ENCODE measurements around the gene CFAP44. TPM values are rescaled to one million over a fixed set of nuclear protein-coding genes. Genes with fewer than 3 reads are reported as not detected.
"Not testable (repeated sequence)": the region's sequence is repeated elsewhere in the genome, so short reads cannot be mapped to it uniquely, and the experiment has no call there.

The CFAP44 gene
- total RNA-seq, 4 donors from 2014 or later, result 11.7 to 22.4 (median 13.9) TPM

DNA sequence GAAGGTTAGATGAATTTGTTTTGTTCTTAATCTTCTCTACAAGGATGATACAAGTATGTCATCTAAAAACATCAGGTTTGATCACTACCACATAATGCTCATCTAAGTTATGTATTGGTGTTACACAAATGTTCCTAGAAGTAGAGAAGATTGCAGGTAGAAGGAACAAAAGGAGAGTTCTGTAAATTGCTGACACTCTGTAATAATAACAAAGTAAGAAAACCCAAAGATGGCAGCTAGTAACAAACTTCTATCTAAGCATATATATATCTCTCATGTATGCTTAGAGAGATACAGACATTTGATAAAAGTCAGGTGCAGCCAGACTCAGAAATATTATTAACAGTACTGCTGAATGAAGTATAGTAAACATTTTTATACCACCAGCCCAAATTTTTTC is 20.2 kb upstream of the CFAP44 start:
- intact Hi-C loops (cut with DNase I; ENCODE audit: low total_unique reads), result no loop called here
- in situ Hi-C loops (cut with MboI; ENCODE audit: low pct_ligation_motif_present in 1 of 4, low pct_unique_long_range_greater_than_20kb in 1 of 4, low sequenced_read_pairs in 3 of 4), result no loop called here

DNA sequence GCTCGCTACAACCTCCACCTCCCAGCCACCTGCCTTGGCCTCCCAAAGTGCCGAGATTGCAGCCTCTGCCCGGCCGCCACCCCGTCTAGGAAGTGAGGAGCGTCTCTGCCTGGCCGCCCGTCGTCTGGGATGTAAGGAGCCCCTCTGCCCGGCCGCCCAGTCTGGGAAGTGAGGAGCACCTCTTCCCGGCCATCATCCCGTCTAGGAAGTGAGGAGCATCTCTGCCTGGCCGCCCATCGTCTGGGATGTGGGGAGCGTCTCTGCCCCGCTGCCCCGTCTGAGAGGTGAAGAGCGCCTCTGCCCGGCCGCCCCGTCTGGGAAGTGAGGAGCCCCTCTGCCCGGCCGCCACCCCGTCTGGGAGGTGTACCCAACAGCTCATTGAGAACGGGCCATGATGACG is 17.3 kb upstream of the CFAP44 start:
- H3K4me1 ChIP-seq; H3K27me3 ChIP-seq; in situ Hi-C loops (cut with MboI; ENCODE audit: low pct_ligation_motif_present in 1 of 4, low pct_unique_long_range_greater_than_20kb in 1 of 4, low sequenced_read_pairs in 3 of 4); H3K9me3 ChIP-seq; H3K4me3 ChIP-seq; intact Hi-C loops (cut with DNase I; ENCODE audit: low total_unique reads); H3K27ac ChIP-seq; DNase-seq: not testable (repeated sequence)
- H3K36me3 ChIP-seq, result peaks cover 0 to 14% (median 4%) of the 10 kb centered on the region in 4 donors
- 100% methylated on average over 20 of the region's 27 CpGs; no CpG with 5 or more reads in 1 of the 2 donors for WGBS, 2 donors (ENCODE audit: low coverage in 1 of 2)

More for the DNA sequence above, 20.2 kb upstream of the CFAP44 start:
- DNase-seq, result no peak
- Histone ChIP-seq H3K27ac (no peak overlapping the region), H3K4me3 (no peak overlapping the region), H3K36me3 (peaks cover 0 to 25% (median 10%) of the 10 kb centered on the region in 4 donors), H3K9me3 (no peaks in the 10 kb centered on the region), H3K4me1 (no peaks in the 10 kb centered on the region), H3K27me3 (no peaks in the 10 kb centered on the region)
- TF ChIP-seq POLR2A (IDR thresholded peaks at IDR 0.05) (no peak), POLR2AphosphoS5 (IDR thresholded peaks at IDR 0.05) (no peak), EP300 (IDR thresholded peaks at IDR 0.05; ENCODE audit: low read depth) (no peak)
- TF ChIP-seq, protein P1, sequence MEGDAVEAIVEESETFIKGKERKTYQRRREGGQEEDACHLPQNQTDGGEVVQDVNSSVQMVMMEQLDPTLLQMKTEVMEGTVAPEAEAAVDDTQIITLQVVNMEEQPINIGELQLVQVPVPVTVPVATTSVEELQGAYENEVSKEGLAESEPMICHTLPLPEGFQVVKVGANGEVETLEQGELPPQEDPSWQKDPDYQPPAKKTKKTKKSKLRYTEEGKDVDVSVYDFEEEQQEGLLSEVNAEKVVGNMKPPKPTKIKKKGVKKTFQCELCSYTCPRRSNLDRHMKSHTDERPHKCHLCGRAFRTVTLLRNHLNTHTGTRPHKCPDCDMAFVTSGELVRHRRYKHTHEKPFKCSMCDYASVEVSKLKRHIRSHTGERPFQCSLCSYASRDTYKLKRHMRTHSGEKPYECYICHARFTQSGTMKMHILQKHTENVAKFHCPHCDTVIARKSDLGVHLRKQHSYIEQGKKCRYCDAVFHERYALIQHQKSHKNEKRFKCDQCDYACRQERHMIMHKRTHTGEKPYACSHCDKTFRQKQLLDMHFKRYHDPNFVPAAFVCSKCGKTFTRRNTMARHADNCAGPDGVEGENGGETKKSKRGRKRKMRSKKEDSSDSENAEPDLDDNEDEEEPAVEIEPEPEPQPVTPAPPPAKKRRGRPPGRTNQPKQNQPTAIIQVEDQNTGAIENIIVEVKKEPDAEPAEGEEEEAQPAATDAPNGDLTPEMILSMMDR (IDR thresholded peaks at IDR 0.05), result no peak

DNA sequence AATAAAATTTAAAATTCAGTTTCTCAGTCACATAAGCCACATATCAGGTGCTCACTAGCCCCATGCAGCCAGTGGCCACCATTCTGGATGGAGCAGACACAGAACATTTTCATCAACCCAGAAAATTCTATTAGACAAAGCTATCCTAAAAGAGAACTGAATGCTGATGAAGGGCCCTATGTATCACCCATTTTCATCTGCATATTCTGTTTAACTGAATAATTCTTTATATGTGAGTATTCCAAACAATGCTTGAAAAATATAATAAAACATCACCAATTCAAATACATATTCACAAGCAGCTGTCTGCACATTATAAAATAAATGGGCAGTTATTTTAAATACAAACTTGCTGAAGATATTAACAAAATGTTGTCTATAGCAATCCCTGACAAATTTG is 14.2 kb upstream of the CFAP44 start:
- H3K27me3 ChIP-seq, result no peaks in the 10 kb centered on the region
- peaks cover 0 to 19% (median 4%) of the 10 kb centered on the region in 4 donors for H3K36me3 ChIP-seq
- H3K9me3 ChIP-seq, result no peaks in the 10 kb centered on the region
- in situ Hi-C loops (cut with MboI; ENCODE audit: low pct_ligation_motif_present in 1 of 4, low pct_unique_long_range_greater_than_20kb in 1 of 4, low sequenced_read_pairs in 3 of 4) (no loop called here), intact Hi-C loops (cut with DNase I; ENCODE audit: low total_unique reads) (no loop called here)
- H3K27ac ChIP-seq, result no peak overlapping the region
- no peaks in the 10 kb centered on the region for H3K4me1 ChIP-seq
- no peak for TF ChIP-seq POLR2AphosphoS5 (IDR thresholded peaks at IDR 0.05)
- TF ChIP-seq EP300 (IDR thresholded peaks at IDR 0.05; ENCODE audit: low read depth), result no peak
- no peak for TF ChIP-seq POLR2A (IDR thresholded peaks at IDR 0.05)
- TF ChIP-seq, protein P1 (IDR thresholded peaks at IDR 0.05), result no peak
- DNase-seq, result no peak
- no peak overlapping the region for H3K4me3 ChIP-seq

DNA sequence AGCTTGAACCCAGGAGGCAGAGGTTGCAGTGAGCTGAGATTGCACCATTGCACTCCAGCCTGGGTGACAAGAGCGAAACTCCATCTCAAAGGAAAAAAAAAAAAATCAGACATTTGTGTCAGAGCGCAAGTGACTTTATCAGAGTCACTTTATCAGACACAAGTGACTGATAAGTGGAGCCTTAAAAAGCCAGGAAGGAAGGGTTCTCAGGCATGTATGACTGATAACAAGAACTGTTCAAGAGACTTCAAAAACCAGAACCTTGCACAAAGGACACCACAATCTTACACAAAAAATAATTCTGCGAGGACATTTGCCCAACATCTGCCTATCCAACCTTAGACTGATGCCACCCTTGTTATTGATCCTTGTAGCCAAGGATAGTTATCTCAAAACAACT is 13.3 kb upstream of the CFAP44 start:
- Histone ChIP-seq H3K27ac (no peak overlapping the region), H3K9me3 (no peaks in the 10 kb centered on the region), H3K4me1 (no peaks in the 10 kb centered on the region), H3K4me3 (no peak overlapping the region), H3K36me3 (peaks cover 0 to 11% (median 4%) of the 10 kb centered on the region in 4 donors), H3K27me3 (no peaks in the 10 kb centered on the region)
- DNase-seq, result no peak
- intact Hi-C loops (cut with DNase I; ENCODE audit: low total_unique reads), result no loop called here
- in situ Hi-C loops (cut with MboI; ENCODE audit: low pct_ligation_motif_present in 1 of 4, low pct_unique_long_range_greater_than_20kb in 1 of 4, low sequenced_read_pairs in 3 of 4), result no loop called here
- no peak for TF ChIP-seq POLR2AphosphoS5 (IDR thresholded peaks at IDR 0.05)
- no peak for TF ChIP-seq POLR2A (IDR thresholded peaks at IDR 0.05)
- TF ChIP-seq EP300 (IDR thresholded peaks at IDR 0.05; ENCODE audit: low read depth), result no peak
- TF ChIP-seq, protein P1 (IDR thresholded peaks at IDR 0.05), result no peak
- 70 to 80% methylated on average over 1 to 3 of the region's 3 CpGs for WGBS, 2 donors (ENCODE audit: low coverage in 1 of 2)

DNA sequence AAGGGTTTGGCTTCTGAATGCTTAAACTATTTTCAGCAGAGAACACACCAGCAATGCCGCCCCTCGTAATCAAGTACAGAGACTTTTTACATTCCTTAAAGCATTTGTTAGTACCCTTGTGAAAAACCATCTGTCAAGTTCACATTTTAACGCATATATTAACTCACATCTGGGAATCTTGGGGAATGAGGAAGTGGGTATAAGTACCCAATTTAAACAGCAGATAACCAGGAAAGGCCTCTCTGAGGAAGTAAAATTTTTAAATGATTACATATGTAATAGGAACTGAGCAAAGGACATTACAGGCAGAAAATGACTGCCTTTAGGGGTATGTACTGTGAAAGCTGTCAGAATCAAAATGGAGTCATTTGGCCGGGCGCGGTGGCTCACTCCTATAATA is 12.8 kb upstream of the CFAP44 start:
- no peaks in the 10 kb centered on the region for H3K27me3 ChIP-seq
- in situ Hi-C loops (cut with MboI; ENCODE audit: low pct_ligation_motif_present in 1 of 4, low pct_unique_long_range_greater_than_20kb in 1 of 4, low sequenced_read_pairs in 3 of 4), result no loop called here

More for the DNA sequence above, 12.8 kb upstream of the CFAP44 start:
- 94 to 95% methylated on average over 6 of the region's 6 CpGs for WGBS, 2 donors (ENCODE audit: low coverage in 1 of 2)
- no peak for DNase-seq
- Histone ChIP-seq H3K4me3 (no peak overlapping the region), H3K36me3 (peaks cover 0 to 11% (median 4%) of the 10 kb centered on the region in 4 donors), H3K4me1 (no peaks in the 10 kb centered on the region), H3K9me3 (no peaks in the 10 kb centered on the region), H3K27ac (no peak overlapping the region)
- TF ChIP-seq, protein P1 (IDR thresholded peaks at IDR 0.05), result no peak
- no peak for TF ChIP-seq POLR2A (IDR thresholded peaks at IDR 0.05)
- no peak for TF ChIP-seq EP300 (IDR thresholded peaks at IDR 0.05; ENCODE audit: low read depth)
- no peak for TF ChIP-seq POLR2AphosphoS5 (IDR thresholded peaks at IDR 0.05)
- intact Hi-C loops (cut with DNase I; ENCODE audit: low total_unique reads), result no loop called here

Measured in transverse colon (tissue), 4 donors.